ENCODE measurements around the gene RNF14.
A peak's percentile ranks its signal among the peaks of the same experiment; 100 is the strongest.

Gene RNF14

DNA sequence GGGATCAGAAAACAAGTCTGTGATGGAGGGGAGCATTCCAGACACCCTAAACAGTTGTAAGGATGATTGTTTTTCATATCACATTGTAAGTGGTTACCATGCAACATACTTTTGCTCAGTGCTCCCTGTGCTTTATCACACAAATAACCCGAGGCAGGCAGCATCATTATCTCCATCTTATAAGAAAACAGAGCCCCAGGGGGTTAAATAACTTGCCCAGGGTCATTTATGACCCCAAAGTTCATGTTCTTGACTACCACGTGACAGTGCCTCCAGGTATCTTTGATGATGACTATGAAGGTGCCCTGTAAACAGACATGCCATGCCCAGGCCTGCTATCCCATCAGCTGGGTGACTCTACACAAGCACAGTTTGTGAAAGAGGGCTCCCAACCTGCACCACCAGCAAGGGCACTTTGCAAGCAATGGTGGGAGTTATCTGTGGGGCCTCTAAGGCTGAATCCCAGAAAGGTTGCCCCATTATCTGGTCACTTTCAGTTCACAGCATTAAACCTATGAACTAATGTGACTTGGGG lies 34.4 kb downstream of the RNF14 start:
- H3K27ac ChIP-seq (ENCODE audit: low read depth, low read length), result no peak overlapping the region
- H2BK120ac ChIP-seq (ENCODE audit: insufficient read depth, low read length, poor library complexity), result no peak overlapping the region
- DNase-seq, result peak; percentile 57 to 70
- no peak overlapping the region for H3K4me3 ChIP-seq (ENCODE audit: low read depth, low read length)
- H4K8ac ChIP-seq (ENCODE audit: low read depth, low read length), result no peak overlapping the region
- H4K12ac ChIP-seq (ENCODE audit: low read depth, low read length), result no peak overlapping the region
- no peak overlapping the region for H3K18ac ChIP-seq (ENCODE audit: low read length)
- no peak overlapping the region for H3K4me2 ChIP-seq (ENCODE audit: low read length)
- H3K23ac ChIP-seq (ENCODE audit: low read length), result no peak overlapping the region
- no peaks in the 10 kb centered on the region for H3K4me1 ChIP-seq (ENCODE audit: control insufficient read depth in 1 of 2, insufficient read depth in 2 of 2, low read length in 2 of 2)
- no peak overlapping the region for H4K91ac ChIP-seq (ENCODE audit: low read depth, low read length)
- no peak overlapping the region for H2BK12ac ChIP-seq (ENCODE audit: low read length)
- no peaks in the 10 kb centered on the region for H3K27me3 ChIP-seq (ENCODE audit: insufficient read depth, low read length)
- H3K14ac ChIP-seq (ENCODE audit: low read length), result no peak overlapping the region
- no peak overlapping the region for H2AFZ ChIP-seq (ENCODE audit: insufficient read depth, low read length, poor library complexity)
- no peak overlapping the region for H2BK5ac ChIP-seq (ENCODE audit: low read depth, low read length, poor library complexity)
- no peaks in the 10 kb centered on the region for H3K79me1 ChIP-seq (ENCODE audit: low read length)
- WGBS (ENCODE audit: extremely low coverage, insufficient coverage, insufficient read length), result no CpG with 5 or more reads among the region's 2 CpGs
- no peak overlapping the region for H3K4ac ChIP-seq (ENCODE audit: low read depth, low read length)
- H2AK5ac ChIP-seq (ENCODE audit: low read length), result no peak overlapping the region
- H3K9ac ChIP-seq (ENCODE audit: low read length), result no peak overlapping the region
- no peaks in the 10 kb centered on the region for H3K9me3 ChIP-seq (ENCODE audit: insufficient read depth, low read depth, low read length)
- H3K36me3 ChIP-seq (ENCODE audit: control insufficient read depth in 1 of 2, insufficient read depth in 2 of 2, low read length in 2 of 2), result peaks cover 20 to 46% of the 10 kb centered on the region in 2 experiments
- H3K79me2 ChIP-seq (ENCODE audit: control insufficient read depth, insufficient read depth, low read length, poor library complexity), result no peaks in the 10 kb centered on the region

- Histone ChIP-seq H3K36me3 (ENCODE audit: control insufficient read depth in 1 of 2, insufficient read depth in 2 of 2, low read length in 2 of 2) (peaks cover 17 to 37% of the 10 kb centered on the region in 2 experiments), H3K79me2 (ENCODE audit: control insufficient read depth, insufficient read depth, low read length, poor library complexity) (no peaks in the 10 kb centered on the region), H3K4me2 (ENCODE audit: low read length) (no peak overlapping the region), H3K9me3 (ENCODE audit: insufficient read depth, low read depth, low read length) (no peaks in the 10 kb centered on the region), H2BK120ac (ENCODE audit: insufficient read depth, low read length, poor library complexity) (no peak overlapping the region), H2AK5ac (ENCODE audit: low read length) (no peak overlapping the region), H3K4me3 (ENCODE audit: low read depth, low read length) (no peak overlapping the region), H3K14ac (ENCODE audit: low read length) (no peak overlapping the region), H3K27me3 (ENCODE audit: insufficient read depth, low read length) (no peaks in the 10 kb centered on the region), H3K18ac (ENCODE audit: low read length) (no peak overlapping the region), H2AFZ (ENCODE audit: insufficient read depth, low read length, poor library complexity) (no peak overlapping the region), H3K4ac (ENCODE audit: low read depth, low read length) (no peak overlapping the region), H4K8ac (ENCODE audit: low read depth, low read length) (no peak overlapping the region), H4K12ac (ENCODE audit: low read depth, low read length) (no peak overlapping the region), H4K91ac (ENCODE audit: low read depth, low read length) (no peak overlapping the region), H3K9ac (ENCODE audit: low read length) (no peak overlapping the region), H2BK5ac (ENCODE audit: low read depth, low read length, poor library complexity) (no peak overlapping the region), H2BK12ac (ENCODE audit: low read length) (no peak overlapping the region), H3K79me1 (ENCODE audit: low read length) (no peaks in the 10 kb centered on the region), H3K27ac (ENCODE audit: low read depth, low read length) (no peak overlapping the region), H3K4me1 (ENCODE audit: control insufficient read depth in 1 of 2, insufficient read depth in 2 of 2, low read length in 2 of 2) (no peaks in the 10 kb centered on the region), H3K23ac (ENCODE audit: low read length) (no peak overlapping the region)
- no CpG with 5 or more reads among the region's 3 CpGs for WGBS (ENCODE audit: extremely low coverage, insufficient coverage, insufficient read length)
- peak in 1 of 2 donors; percentile 17 for DNase-seq
Measured at GRCh38 chr5:142006363-142007236, 37.7 kb downstream of the RNF14 start.

- H3K4me3 ChIP-seq (ENCODE audit: low read depth, low read length), result no peak overlapping the region
Measured at GRCh38 chr5:142007237-142007544, 38.3 kb downstream of the RNF14 start.

DNA sequence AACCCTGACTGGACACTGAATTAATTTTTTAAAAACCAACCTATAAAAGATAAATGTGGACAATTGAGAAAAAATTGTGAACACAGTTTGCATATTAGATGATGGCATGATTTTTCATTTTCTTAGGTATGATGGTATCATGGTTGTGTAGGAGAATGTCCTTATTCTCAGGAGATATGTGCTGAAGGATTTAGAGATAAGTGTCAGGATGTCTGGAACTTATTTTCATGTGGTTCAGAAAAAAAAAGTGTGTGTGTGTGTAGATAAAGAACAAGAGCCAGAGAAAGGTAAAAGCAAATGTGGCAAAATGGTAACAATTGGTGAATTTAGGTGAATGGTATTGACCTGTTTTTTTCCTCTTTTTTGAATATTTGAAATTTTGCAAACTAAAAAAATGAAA lies 39.9 kb downstream of the RNF14 start:
- Histone ChIP-seq H3K9ac (ENCODE audit: low read length) (no peak overlapping the region), H3K36me3 (ENCODE audit: control insufficient read depth in 1 of 2, insufficient read depth in 2 of 2, low read length in 2 of 2) (peaks cover 12 to 30% of the 10 kb centered on the region in 2 experiments), H3K4me3 (ENCODE audit: low read depth, low read length) (no peak overlapping the region), H3K9me3 (ENCODE audit: insufficient read depth, low read depth, low read length) (no peaks in the 10 kb centered on the region), H3K23ac (ENCODE audit: low read length) (no peak overlapping the region), H2BK12ac (ENCODE audit: low read length) (no peak overlapping the region), H4K8ac (ENCODE audit: low read depth, low read length) (no peak overlapping the region), H3K18ac (ENCODE audit: low read length) (no peak overlapping the region), H4K91ac (ENCODE audit: low read depth, low read length) (no peak overlapping the region), H2AFZ (ENCODE audit: insufficient read depth, low read length, poor library complexity) (no peak overlapping the region), H4K12ac (ENCODE audit: low read depth, low read length) (no peak overlapping the region), H3K4me2 (ENCODE audit: low read length) (no peak overlapping the region), H3K14ac (ENCODE audit: low read length) (no peak overlapping the region), H3K79me1 (ENCODE audit: low read length) (peaks cover 8% of the 10 kb centered on the region), H2BK5ac (ENCODE audit: low read depth, low read length, poor library complexity) (no peak overlapping the region), H3K79me2 (ENCODE audit: control insufficient read depth, insufficient read depth, low read length, poor library complexity) (peaks cover 3% of the 10 kb centered on the region), H2BK120ac (ENCODE audit: insufficient read depth, low read length, poor library complexity) (no peak overlapping the region), H3K27ac (ENCODE audit: low read depth, low read length) (no peak overlapping the region), H2AK5ac (ENCODE audit: low read length) (no peak overlapping the region), H3K4ac (ENCODE audit: low read depth, low read length) (no peak overlapping the region), H3K4me1 (ENCODE audit: control insufficient read depth in 1 of 2, insufficient read depth in 2 of 2, low read length in 2 of 2) (peaks cover 3 to 7% of the 10 kb centered on the region in 2 experiments), H3K27me3 (ENCODE audit: insufficient read depth, low read length) (no peaks in the 10 kb centered on the region)
- no peak for DNase-seq

More at GRCh38 chr5:142007237-142007544, 38.3 kb downstream of the RNF14 start:
- Histone ChIP-seq H3K4me1 (ENCODE audit: control insufficient read depth in 1 of 2, insufficient read depth in 2 of 2, low read length in 2 of 2) (peaks cover 0 to 2% of the 10 kb centered on the region in 2 experiments), H3K4ac (ENCODE audit: low read depth, low read length) (no peak overlapping the region), H4K12ac (ENCODE audit: low read depth, low read length) (no peak overlapping the region), H4K8ac (ENCODE audit: low read depth, low read length) (no peak overlapping the region), H3K9ac (ENCODE audit: low read length) (no peak overlapping the region), H3K9me3 (ENCODE audit: insufficient read depth, low read depth, low read length) (no peaks in the 10 kb centered on the region), H3K27me3 (ENCODE audit: insufficient read depth, low read length) (no peaks in the 10 kb centered on the region), H3K14ac (ENCODE audit: low read length) (no peak overlapping the region), H4K91ac (ENCODE audit: low read depth, low read length) (no peak overlapping the region), H3K4me2 (ENCODE audit: low read length) (no peak overlapping the region), H3K23ac (ENCODE audit: low read length) (no peak overlapping the region), H3K36me3 (ENCODE audit: control insufficient read depth in 1 of 2, insufficient read depth in 2 of 2, low read length in 2 of 2) (peaks cover 17 to 40% of the 10 kb centered on the region in 2 experiments), H2AK5ac (ENCODE audit: low read length) (no peak overlapping the region), H2BK12ac (ENCODE audit: low read length) (no peak overlapping the region), H2BK120ac (ENCODE audit: insufficient read depth, low read length, poor library complexity) (no peak overlapping the region), H3K18ac (ENCODE audit: low read length) (no peak overlapping the region), H3K79me1 (ENCODE audit: low read length) (no peaks in the 10 kb centered on the region), H3K79me2 (ENCODE audit: control insufficient read depth, insufficient read depth, low read length, poor library complexity) (no peaks in the 10 kb centered on the region), H3K27ac (ENCODE audit: low read depth, low read length) (no peak overlapping the region), H2AFZ (ENCODE audit: insufficient read depth, low read length, poor library complexity) (no peak overlapping the region), H2BK5ac (ENCODE audit: low read depth, low read length, poor library complexity) (no peak overlapping the region)
- no CpG with 5 or more reads among the region's 1 CpG for WGBS (ENCODE audit: extremely low coverage, insufficient coverage, insufficient read length)
- no peak for DNase-seq
